NB4 (cell line): ENCODE results near the gene HP.

ENCODE experiments used
- DNase-seq: peaks from one replicate; pipeline ENCODE4 v3.0.0; 2010; ENCODE audit warnings: low read depth
- H3K4me3 ChIP-seq: one replicate; pipeline ENCODE4 v1.5.1; 2011; ENCODE audit warnings: mild to moderate bottlenecking, low read depth, low read length, moderate library complexity
- CTCF ChIP-seq: IDR thresholded peaks from one replicate; pipeline ENCODE4 v1.5.1; 2012; ENCODE audit warnings: low read depth, low read length
- MAX ChIP-seq: IDR thresholded peaks from 2 replicates; pipeline ENCODE4 v1.6.1; 2011; ENCODE audit warnings: low read depth, low read length
- MYC ChIP-seq: IDR thresholded peaks from 2 replicates; pipeline ENCODE4 v1.6.1; 2011; ENCODE audit warnings: low read depth, low read length
- POLR2A ChIP-seq: IDR thresholded peaks from 2 replicates; pipeline ENCODE4 v1.6.1; 2011; ENCODE audit warnings: mild to moderate bottlenecking; ENCODE audit not compliant: insufficient read length; ENCODE audit errors: extremely low read depth

The HP gene

GRCh38 chr16:72024862-72025382 lies 29.4 kb upstream of the HP start:
- no peak overlapping the region for H3K4me3 ChIP-seq
- TF ChIP-seq CTCF (no peak), MAX (no peak), POLR2A (no peak), MYC (no peak)
- no peak for DNase-seq

GRCh38 chr16:72025404-72026114 lies 28.7 kb upstream of the HP start:
- no peak overlapping the region for H3K4me3 ChIP-seq
- TF ChIP-seq POLR2A = no peak
- no peak for TF ChIP-seq MYC
- no peak for TF ChIP-seq MAX
- no peak for DNase-seq

- DNase-seq = no peak
- no peak overlapping the region for H3K4me3 ChIP-seq
- no peak for TF ChIP-seq CTCF
- TF ChIP-seq MYC = no peak
- TF ChIP-seq MAX = no peak
- TF ChIP-seq POLR2A = no peak
These were observed 26.5 kb upstream of the HP start for GRCh38 chr16:72027669-72028378.

GRCh38 chr16:72029567-72030271 lies 24.6 kb upstream of the HP start:
- TF ChIP-seq MYC (no peak), POLR2A (no peak), MAX (no peak), CTCF (no peak)
- H3K4me3 ChIP-seq = no peak overlapping the region

GRCh38 chr16:72033437-72033836 lies 20.9 kb upstream of the HP start:
- TF ChIP-seq MYC (no peak), POLR2A (no peak), MAX (no peak), CTCF (no peak)
- H3K4me3 ChIP-seq = no peak overlapping the region
- no peak for DNase-seq

More at GRCh38 chr16:72029567-72030271, 24.6 kb upstream of the HP start:
- peak; percentile 35 for DNase-seq
